ENCODE results near the gene SLC22A14.

The SLC22A14 gene

GRCh38 chr3:38247366-38248035 is 34.6 kb upstream of the SLC22A14 start:
- TF ChIP-seq CTCF (IDR thresholded peaks at IDR 0.05; ENCODE audit: insufficient read depth, low read depth, low read length, missing control alignments), result no peak
- no peak overlapping the region for H3K4me3 ChIP-seq (ENCODE audit: low read depth, low read length)
- no peak for DNase-seq (ENCODE audit: low read depth)

GRCh38 chr3:38250198-38250597 is 31.9 kb upstream of the SLC22A14 start:
- no peak for TF ChIP-seq CTCF (IDR thresholded peaks at IDR 0.05; ENCODE audit: insufficient read depth, low read depth, low read length, missing control alignments)
- DNase-seq (ENCODE audit: low read depth), result no peak
- no peak overlapping the region for H3K4me3 ChIP-seq (ENCODE audit: low read depth, low read length)

- DNase-seq (ENCODE audit: low read depth), result no peak
- no peak for TF ChIP-seq CTCF (IDR thresholded peaks at IDR 0.05; ENCODE audit: insufficient read depth, low read depth, low read length, missing control alignments)
- H3K4me3 ChIP-seq (ENCODE audit: low read depth, low read length), result no peak overlapping the region
Measured at GRCh38 chr3:38251197-38251596, 30.9 kb upstream of the SLC22A14 start.

GRCh38 chr3:38253704-38254103 is 28.4 kb upstream of the SLC22A14 start:
- no peak for TF ChIP-seq CTCF (IDR thresholded peaks at IDR 0.05; ENCODE audit: insufficient read depth, low read depth, low read length, missing control alignments)
- H3K4me3 ChIP-seq (ENCODE audit: low read depth, low read length), result no peak overlapping the region
- DNase-seq (ENCODE audit: low read depth), result no peak

- TF ChIP-seq CTCF (IDR thresholded peaks at IDR 0.05; ENCODE audit: insufficient read depth, low read depth, low read length, missing control alignments), result no peak
- H3K4me3 ChIP-seq (ENCODE audit: low read depth, low read length), result no peak overlapping the region
- no peak for DNase-seq (ENCODE audit: low read depth)
Measured at GRCh38 chr3:38254872-38255271, 27.2 kb upstream of the SLC22A14 start.

GRCh38 chr3:38255627-38256026 is 26.5 kb upstream of the SLC22A14 start:
- no peak overlapping the region for H3K4me3 ChIP-seq (ENCODE audit: low read depth, low read length)
- no peak for DNase-seq (ENCODE audit: low read depth)
- TF ChIP-seq CTCF (IDR thresholded peaks at IDR 0.05; ENCODE audit: insufficient read depth, low read depth, low read length, missing control alignments), result no peak

- TF ChIP-seq CTCF (IDR thresholded peaks at IDR 0.05; ENCODE audit: insufficient read depth, low read depth, low read length, missing control alignments), result no peak
- no peak overlapping the region for H3K4me3 ChIP-seq (ENCODE audit: low read depth, low read length)
- DNase-seq (ENCODE audit: low read depth), result no peak
Measured at GRCh38 chr3:38257583-38257982, 24.5 kb upstream of the SLC22A14 start.
